MCF 10A (cell line): ENCODE results near the gene BCL11A. TPM values are rescaled to one million over a fixed set of nuclear protein-coding genes. Genes with fewer than 3 reads are reported as not detected.

Source experiments
- BruUV-seq: library from RNA; stranded (reverse); fragments of 400-500 nt; replicated peaks from 2 replicates; lab custom pipeline; 2021; lab: Mats Ljungman, UMichigan
- CTCF ChIA-PET: fragments of 300-600 bp; sonication (Branson Sonifier 250); formaldehyde crosslinking; extraction: SDS; loops from one replicate; lab custom pipeline; 2021; ENCODE audit warnings: antibody characterized with exemption, inconsistent platforms; lab: Yijun Ruan, JAX
- POLR2A ChIA-PET: fragments of 300-600, 350-650 bp; sonication (Branson Sonifier 250); formaldehyde crosslinking; extraction: SDS; loops from one replicate; lab custom pipeline; 2020; ENCODE audit warnings: antibody characterized with exemption, inconsistent platforms; lab: Yijun Ruan, JAX
- DNase-seq: peaks from one replicate; pipeline ENCODE4 v3.0.0-alpha.2; 2018; ENCODE audit not compliant: unreplicated experiment
- H3K27ac Mint-ChIP-seq: one replicate; pipeline ENCODE4 v1.8.0; 2022; ENCODE audit warnings: mild to moderate bottlenecking, low read depth, mixed read lengths; ENCODE audit not compliant: unreplicated experiment
- H3K27me3 Mint-ChIP-seq: one replicate; pipeline ENCODE4 v1.8.0; 2022; ENCODE audit warnings: mixed read lengths; ENCODE audit not compliant: insufficient read depth, unreplicated experiment
- H3K36me3 Mint-ChIP-seq: one replicate; pipeline ENCODE4 v1.8.0; 2022; ENCODE audit warnings: mild to moderate bottlenecking, moderate library complexity, mixed read lengths; ENCODE audit not compliant: insufficient read depth, unreplicated experiment
- H3K4me1 Mint-ChIP-seq: one replicate; pipeline ENCODE4 v1.8.0; 2022; ENCODE audit warnings: mixed read lengths; ENCODE audit not compliant: insufficient read depth, unreplicated experiment
- H3K4me3 Mint-ChIP-seq: one replicate; pipeline ENCODE4 v1.8.0; 2022; ENCODE audit warnings: mild to moderate bottlenecking, moderate library complexity, mixed read lengths; ENCODE audit not compliant: unreplicated experiment
- H3K9me3 Mint-ChIP-seq: one replicate; pipeline ENCODE4 v1.8.0; 2022; ENCODE audit warnings: mixed read lengths; ENCODE audit not compliant: unreplicated experiment
- CTCF ChIP-seq: fragments of 200-600 bp; IDR thresholded peaks from one replicate; pipeline ENCODE4 v1.8.0; 2022; ENCODE audit warnings: antibody characterized with exemption, mild to moderate bottlenecking; ENCODE audit not compliant: unreplicated experiment
- intact Hi-C: fragments of 100-400 bp; cut with micrococcal nuclease; formaldehyde crosslinking; loops from 2 replicates; pipeline ENCODE4 v1.14.1; 2022
- total RNA-seq: library from RNA; stranded (reverse); gene quantifications from 2 replicates; pipeline ENCODE4 v1.2.3, GENCODE V29; 2022

Gene BCL11A
- total RNA-seq, 1 experiment from 2014 or later, result 5.3 TPM

- H3K27me3 Mint-ChIP-seq, result peaks cover 35% of the 10 kb centered on the region
- H3K4me1 Mint-ChIP-seq, result peaks cover 6% of the 10 kb centered on the region
- no TSS peak for BruUV-seq
- DNase-seq, result peak; percentile 72
- H3K4me3 Mint-ChIP-seq, result peak overlapping the region; percentile 88
- H3K27ac Mint-ChIP-seq, result no peak overlapping the region
- POLR2A ChIA-PET, result interaction anchor here (0.7 to 1.2 kb wide), 4 partner anchors 27 to 1322 kb away, joined by 4 read pairs; no protein-coding TSS in a partner anchor
- intact Hi-C loops, result loop anchor here (10.0 kb wide), 2 partner anchors 400 to 670 kb away; no protein-coding TSS in a partner anchor
- no peaks in the 10 kb centered on the region for H3K36me3 Mint-ChIP-seq
- H3K9me3 Mint-ChIP-seq, result no peaks in the 10 kb centered on the region
- peak; percentile 35 for TF ChIP-seq CTCF
- CTCF ChIA-PET, result interaction anchor here (0.8 to 2.6 kb wide), 8 partner anchors 11 to 1238 kb away, joined by 3 to 12 read pairs (median 5); no protein-coding TSS in a partner anchor
Measured at GRCh38 chr2:60555066-60555782, 1.8 kb upstream of the BCL11A start.

GRCh38 chr2:60554646-60555065, 1.2 kb upstream of the BCL11A start:
- BruUV-seq, result no TSS peak
- Mint-ChIP-seq H3K4me3 (peak overlapping the region; percentile 88), H3K27ac (no peak overlapping the region), H3K27me3 (peaks cover 29% of the 10 kb centered on the region), H3K36me3 (no peaks in the 10 kb centered on the region), H3K9me3 (no peaks in the 10 kb centered on the region), H3K4me1 (peaks cover 6% of the 10 kb centered on the region)
- ChIA-PET CTCF (interaction anchor here (0.9 to 1.9 kb wide), 3 partner anchors 27 to 1241 kb away, joined by 3 to 12 read pairs (median 7); no protein-coding TSS in a partner anchor), POLR2A (interaction anchor here (1.0 to 1.1 kb wide), 2 partner anchors 23 to 29 kb away, joined by 3 to 4 read pairs; no protein-coding TSS in a partner anchor)
- no peak for TF ChIP-seq CTCF
- intact Hi-C loops, result loop anchor here (5.0 to 10.0 kb wide), 5 partner anchors 292 to 1527 kb away; no protein-coding TSS in a partner anchor
- peak; percentile 33 for DNase-seq

- peaks cover 8% of the 10 kb centered on the region for H3K4me1 Mint-ChIP-seq
Measured at GRCh38 chr2:60554074-60554645, 706 bp upstream of the BCL11A start.

More at GRCh38 chr2:60554074-60554645, 706 bp upstream of the BCL11A start:
- Mint-ChIP-seq H3K27ac (peak overlapping the region; percentile 76), H3K36me3 (no peaks in the 10 kb centered on the region), H3K27me3 (peaks cover 24% of the 10 kb centered on the region), H3K9me3 (no peaks in the 10 kb centered on the region), H3K4me3 (peak overlapping the region; percentile 88)
- DNase-seq, result peak; percentile 45
- intact Hi-C loops, result loop anchor here (5.0 to 10.0 kb wide), 5 partner anchors 292 to 1527 kb away; no protein-coding TSS in a partner anchor
- ChIA-PET CTCF (interaction anchor here (0.6 to 0.9 kb wide), 5 partner anchors 36 to 1241 kb away, joined by 3 to 4 read pairs (median 3); no protein-coding TSS in a partner anchor), POLR2A (interaction anchor here (0.6 to 1.4 kb wide), 6 partner anchors 12 to 1249 kb away, joined by 3 to 6 read pairs (median 4); no protein-coding TSS in a partner anchor)
- no TSS peak for BruUV-seq
- no peak for TF ChIP-seq CTCF
